GM18517 (cell line): Measurements from ENCODE around the gene SDR9C7.
"Not testable (repeated sequence)": the region's sequence is repeated elsewhere in the genome, so short reads cannot be mapped to it uniquely, and the experiment has no call there.

Experiments used
- ATAC-seq: cut with Tn5 transposase; IDR thresholded peaks from one replicate; pipeline ENCODE4 v1.9.1; 2021; ENCODE audit warnings: mild to moderate bottlenecking, moderate library complexity; ENCODE audit not compliant: unreplicated experiment

Gene SDR9C7

GRCh38 chr12:56879240-56880124 is 54.7 kb downstream of the SDR9C7 start:
- not testable (repeated sequence) for ATAC-seq

- ATAC-seq = no peak
Observed at GRCh38 chr12:56878010-56878339, 56.2 kb downstream of the SDR9C7 start.

GRCh38 chr12:56877195-56878009 is 56.8 kb downstream of the SDR9C7 start:
- ATAC-seq = no peak

GRCh38 chr12:56874821-56875220 is 59.4 kb downstream of the SDR9C7 start:
- no peak for ATAC-seq

GRCh38 chr12:56873382-56873781 is 60.8 kb downstream of the SDR9C7 start:
- ATAC-seq = no peak
